K562 (cell line): ENCODE data around the gene UQCRC1. TPM values are rescaled to one million over a fixed set of nuclear protein-coding genes. Genes with fewer than 3 reads are reported as not detected.

Experiments used
- ARNT ChIP-seq, 2 experiments: fragments of 450-650 bp; IDR thresholded peaks; 2 replicates each; pipeline ENCODE4 v1.6.1; 2016; ENCODE audit warnings: mild to moderate bottlenecking in 1 of 2
- HLTF ChIP-seq: fragments of 450-650 bp; IDR thresholded peaks from 2 replicates; pipeline ENCODE4 v1.6.1; 2016
- NCOA4 ChIP-seq: fragments of 450-650 bp; IDR thresholded peaks from 2 replicates; pipeline ENCODE4 v1.6.1; 2018; ENCODE audit warnings: mild to moderate bottlenecking; ENCODE audit not compliant: partially characterized antibody
- PKNOX1 ChIP-seq: fragments of 450-650 bp; IDR thresholded peaks from 2 replicates; pipeline ENCODE4 v1.6.1; 2016
- POLR2G ChIP-seq: fragments of 200-400 bp; formaldehyde crosslinking; IDR thresholded peaks from 2 replicates; pipeline ENCODE4 v1.6.1; 2017; ENCODE audit warnings: low read depth, mild to moderate bottlenecking, antibody characterized with exemption, low read length, moderate library complexity
- RREB1 ChIP-seq: fragments of 250-450 bp; sonication (Bioruptor Pico); IDR thresholded peaks from 2 replicates; pipeline ENCODE4 v1.4.0; 2020
- SRSF1 ChIP-seq: fragments of 200-400 bp; formaldehyde crosslinking; IDR thresholded peaks from 2 replicates; pipeline ENCODE4 v1.6.1; 2017; ENCODE audit warnings: mild to moderate bottlenecking, low read depth, low read length, moderate library complexity
- TEAD4 ChIP-seq, 2 experiments: sonication (generic) in 1 of 2; formaldehyde crosslinking in 1 of 2; IDR thresholded peaks; 2 replicates each; pipeline versions ENCODE4 v1.6.1 to v1.8.0; 2012 to 2022; ENCODE audit warnings: borderline replicate concordance in 1 of 2, inconsistent platforms in 1 of 2, low read length in 1 of 2, mild to moderate bottlenecking in 1 of 2, missing genetic modification reagents in 1 of 2
- XRCC5 ChIP-seq: fragments of 200-400 bp; formaldehyde crosslinking; IDR thresholded peaks from 2 replicates; pipeline ENCODE4 v1.6.1; 2017; ENCODE audit warnings: low read depth, mild to moderate bottlenecking, low read length
- ZNF277 ChIP-seq: fragments of 250-450 bp; sonication (Bioruptor Pico); IDR thresholded peaks from 2 replicates; pipeline ENCODE4 v1.8.0; 2022; ENCODE audit warnings: inconsistent platforms, mild to moderate bottlenecking, moderate library complexity, borderline replicate concordance
- polyA plus RNA-seq, 8 experiments: library from polyadenylated mRNA; depleted of rRNA in 4 of 8; stranded (reverse) in 5 of 8; unstranded in 3 of 8; fragments of >200 nt; fragmentation: Nextera tagmentation in 2 of 8; fragmentation: Illumina TruSeq in 1 of 8; extraction: Ambion mirVana in 2 of 8; extraction: Trizol in 1 of 8; gene quantifications; 2 replicates each; pipeline versions ENCODE4 v1.2.1 to v1.2.3, GENCODE V29; 2011 to 2014; ENCODE audit warnings: inconsistent platforms in 1 of 8, missing spikeins in 1 of 8
- total RNA-seq, 7 experiments: library from RNA; depleted of rRNA in 6 of 7; stranded (reverse); fragments of >200 nt in 6 of 7; fragmentation: Illumina TruSeq in 2 of 7; extraction: Trizol in 2 of 7; gene quantifications; 2 replicates each; pipeline versions ENCODE4 v1.2.1 to v1.2.3, GENCODE V29; 2011 to 2021; ENCODE audit warnings: low replicate concordance in 1 of 7
- TF ChIP-seq, protein P1 (sequence below), 2 experiments: fragments of 450-650 bp in 1 of 2; sonication (generic) in 1 of 2; formaldehyde crosslinking; conservative IDR thresholded peaks; 2 replicates each; pipeline versions ENCODE4 v1.4.0 to v1.8.1; 2020 to 2022; ENCODE audit warnings: mild to moderate bottlenecking in 1 of 2, missing genetic modification reagents in 1 of 2
- TF ChIP-seq, protein P2 (sequence below): IDR thresholded peaks from 2 replicates; pipeline ENCODE4 v1.6.1; 2011; ENCODE audit warnings: borderline replicate concordance, low read depth, mild to moderate bottlenecking, moderate library complexity, low read length; ENCODE audit not compliant: insufficient read depth, poor library complexity, severe bottlenecking

The UQCRC1 gene
- total and polyA plus RNA-seq, 9 of the 15 experiments (the other 6 are each of a cell fraction or from before 2014, with no cell fraction given): 125 to 424 (median 268) TPM

GRCh38 chr3:48561045-48561736 lies 48.3 kb downstream of the UQCRC1 start (continued):
- TF ChIP-seq RREB1: no peak
- TF ChIP-seq TEAD4 (IDR thresholded peaks at IDR 0.05; ENCODE audit: low read length): no peak
- no peak for TF ChIP-seq TEAD4 (CRISPR knock-in tag; IDR thresholded peaks at IDR 0.05; ENCODE audit: borderline replicate concordance)
- TF ChIP-seq ARNT (IDR thresholded peaks at IDR 0.05): no peak
- no peak for TF ChIP-seq HLTF
- no peak for TF ChIP-seq SRSF1
- TF ChIP-seq XRCC5: no peak
- TF ChIP-seq, protein P1, sequence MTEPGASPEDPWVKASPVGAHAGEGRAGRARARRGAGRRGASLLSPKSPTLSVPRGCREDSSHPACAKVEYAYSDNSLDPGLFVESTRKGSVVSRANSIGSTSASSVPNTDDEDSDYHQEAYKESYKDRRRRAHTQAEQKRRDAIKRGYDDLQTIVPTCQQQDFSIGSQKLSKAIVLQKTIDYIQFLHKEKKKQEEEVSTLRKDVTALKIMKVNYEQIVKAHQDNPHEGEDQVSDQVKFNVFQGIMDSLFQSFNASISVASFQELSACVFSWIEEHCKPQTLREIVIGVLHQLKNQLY (CRISPR knock-in tag; conservative IDR thresholded peaks at IDR 0.05): no peak
- TF ChIP-seq POLR2G: peak; percentile 60; the same call in 1 of the 2 replicates
- TF ChIP-seq, protein P2, sequence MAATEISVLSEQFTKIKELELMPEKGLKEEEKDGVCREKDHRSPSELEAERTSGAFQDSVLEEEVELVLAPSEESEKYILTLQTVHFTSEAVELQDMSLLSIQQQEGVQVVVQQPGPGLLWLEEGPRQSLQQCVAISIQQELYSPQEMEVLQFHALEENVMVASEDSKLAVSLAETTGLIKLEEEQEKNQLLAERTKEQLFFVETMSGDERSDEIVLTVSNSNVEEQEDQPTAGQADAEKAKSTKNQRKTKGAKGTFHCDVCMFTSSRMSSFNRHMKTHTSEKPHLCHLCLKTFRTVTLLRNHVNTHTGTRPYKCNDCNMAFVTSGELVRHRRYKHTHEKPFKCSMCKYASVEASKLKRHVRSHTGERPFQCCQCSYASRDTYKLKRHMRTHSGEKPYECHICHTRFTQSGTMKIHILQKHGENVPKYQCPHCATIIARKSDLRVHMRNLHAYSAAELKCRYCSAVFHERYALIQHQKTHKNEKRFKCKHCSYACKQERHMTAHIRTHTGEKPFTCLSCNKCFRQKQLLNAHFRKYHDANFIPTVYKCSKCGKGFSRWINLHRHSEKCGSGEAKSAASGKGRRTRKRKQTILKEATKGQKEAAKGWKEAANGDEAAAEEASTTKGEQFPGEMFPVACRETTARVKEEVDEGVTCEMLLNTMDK: peak; percentile 89
- TF ChIP-seq NCOA4: no peak
- no peak for TF ChIP-seq PKNOX1
- no peak for TF ChIP-seq ZNF277 (CRISPR knock-in tag)
